NT2/D1 (cell line): Measurements from ENCODE around the gene TBC1D23.

Experiments used
- YY1 ChIP-seq: IDR thresholded peaks from 2 replicates; pipeline ENCODE4 v1.6.1; 2011; ENCODE audit not compliant: insufficient read length, insufficient read depth
- ZNF274 ChIP-seq: IDR thresholded peaks from 2 replicates; pipeline ENCODE4 v1.6.1; 2011; ENCODE audit warnings: mild to moderate bottlenecking, low read depth, low read length

DNA sequence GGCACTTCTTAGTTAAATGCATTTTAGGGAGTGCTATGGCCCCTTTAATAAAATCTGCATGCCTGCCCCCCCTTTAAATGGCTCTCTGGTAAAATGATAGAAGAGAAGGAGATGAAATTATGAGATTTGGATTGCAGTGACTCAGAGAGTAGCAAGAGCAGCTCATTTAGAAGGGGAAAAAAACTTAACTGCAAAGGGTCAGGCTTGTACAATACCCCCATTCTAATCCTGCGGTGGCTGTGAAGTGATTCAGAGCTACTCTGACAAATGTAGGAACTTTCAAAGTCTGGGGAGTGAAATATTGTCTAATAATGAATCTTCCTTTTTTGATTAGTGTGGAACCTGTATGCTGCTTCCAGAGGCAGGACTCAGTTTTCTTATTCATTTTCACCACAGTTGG is 44.1 kb upstream of the TBC1D23 start:
- no peak for TF ChIP-seq ZNF274
- TF ChIP-seq YY1: no peak
